Activated naive CD4-positive, alpha-beta T cell treated with anti-CD3 and anti-CD28 coated beads for 36 hours (primary cell): ENCODE data around the gene NLGN2. TPM values are rescaled to one million over a fixed set of nuclear protein-coding genes. Genes with fewer than 3 reads are reported as not detected.
A peak's percentile ranks its signal among the peaks of the same experiment; 100 is the strongest.

Experiments
- CTCF ChIA-PET: fragments of 350-600 bp; sonication (Branson Sonifier 250); formaldehyde crosslinking; loops from one replicate; lab custom pipeline; 2021; ENCODE audit warnings: antibody characterized with exemption; lab: Charles Lee
- DNase-seq: peaks from one replicate; pipeline ENCODE4 v3.0.0-alpha.2; 2020
- H3K27ac Mint-ChIP-seq: one replicate; pipeline ENCODE4 v1.8.0; 2021; ENCODE audit warnings: mild to moderate bottlenecking, mixed read lengths
- H3K27me3 Mint-ChIP-seq: one replicate; pipeline ENCODE4 v1.8.0; 2021; ENCODE audit warnings: low read depth, mixed read lengths
- H3K36me3 Mint-ChIP-seq: one replicate; pipeline ENCODE4 v1.8.0; 2021; ENCODE audit warnings: low read depth, mixed read lengths
- H3K4me1 Mint-ChIP-seq: one replicate; pipeline ENCODE4 v1.8.0; 2021; ENCODE audit warnings: low read depth, mixed read lengths
- H3K4me3 Mint-ChIP-seq: one replicate; pipeline ENCODE4 v1.8.0; 2021; ENCODE audit warnings: mild to moderate bottlenecking, moderate library complexity, mixed read lengths
- H3K9me3 Mint-ChIP-seq: one replicate; pipeline ENCODE4 v1.8.0; 2021; ENCODE audit warnings: mixed read lengths
- intact Hi-C: fragments of 100-400 bp; cut with micrococcal nuclease; formaldehyde crosslinking; loops from one replicate; pipeline ENCODE4 v1.15.1; 2023
- total RNA-seq, 2 experiments: library from RNA; stranded (reverse); gene quantifications; one replicate each; pipeline ENCODE4 v1.2.3, GENCODE V29; 2021

Gene NLGN2
- total RNA-seq, 2 experiments from 2014 or later: 7.7 to 8.9 TPM

DNA sequence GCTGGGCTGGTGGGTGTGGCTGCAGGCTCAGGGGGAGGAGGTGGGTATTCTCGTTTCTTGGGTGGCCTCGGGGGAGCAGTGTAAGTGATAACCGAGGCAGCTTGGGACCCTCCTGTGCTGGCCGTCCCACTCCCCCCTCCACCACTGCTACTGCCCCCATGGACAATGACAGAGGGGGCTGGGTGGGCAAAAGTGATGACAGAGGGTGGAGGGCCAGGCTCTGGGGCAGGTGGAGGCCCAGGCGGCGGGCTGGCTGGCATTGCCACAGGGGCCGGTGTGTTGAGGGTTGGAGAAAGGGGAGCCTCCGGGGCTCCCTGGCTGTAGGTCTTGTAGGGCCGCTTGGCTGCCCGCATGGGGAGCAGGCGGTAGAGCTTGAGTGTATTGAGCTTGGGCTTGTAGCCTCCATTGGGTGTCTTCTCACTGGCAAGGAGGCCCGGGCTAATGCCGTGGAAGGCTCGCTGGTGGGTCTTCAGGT lies 55.8 kb downstream of the NLGN2 start:
- DNase-seq: no peak
- H3K27me3 Mint-ChIP-seq: no peaks in the 10 kb centered on the region
- peaks cover 5% of the 10 kb centered on the region for H3K4me1 Mint-ChIP-seq
- CTCF ChIA-PET: interaction anchor here (1.1 kb wide), 1 partner anchor 14 kb away, joined by 3 read pairs; no protein-coding TSS in a partner anchor
- H3K4me3 Mint-ChIP-seq: no peak overlapping the region
- no peak overlapping the region for H3K27ac Mint-ChIP-seq
- intact Hi-C loops: no loop called here
- peaks cover 3% of the 10 kb centered on the region for H3K36me3 Mint-ChIP-seq
- H3K9me3 Mint-ChIP-seq: no peaks in the 10 kb centered on the region

GRCh38 chr17:7464081-7464480 lies 56.4 kb downstream of the NLGN2 start:
- CTCF ChIA-PET: no interaction called here

GRCh38 chr17:7465597-7466275 lies 58.1 kb downstream of the NLGN2 start:
- H3K4me1 Mint-ChIP-seq: peaks cover 5% of the 10 kb centered on the region
- H3K9me3 Mint-ChIP-seq: no peaks in the 10 kb centered on the region
- peaks cover 3% of the 10 kb centered on the region for H3K36me3 Mint-ChIP-seq
- CTCF ChIA-PET: no interaction called here
- no peaks in the 10 kb centered on the region for H3K27me3 Mint-ChIP-seq
- H3K27ac Mint-ChIP-seq: no peak overlapping the region
- H3K4me3 Mint-ChIP-seq: no peak overlapping the region
- intact Hi-C loops: no loop called here
- DNase-seq: no peak

More at GRCh38 chr17:7464081-7464480, 56.4 kb downstream of the NLGN2 start:
- Mint-ChIP-seq H3K27me3 (no peaks in the 10 kb centered on the region), H3K36me3 (peaks cover 3% of the 10 kb centered on the region), H3K4me1 (peaks cover 5% of the 10 kb centered on the region), H3K9me3 (no peaks in the 10 kb centered on the region), H3K4me3 (no peak overlapping the region), H3K27ac (no peak overlapping the region)
- intact Hi-C loops: no loop called here
- DNase-seq: no peak

GRCh38 chr17:7466318-7466638 lies 58.6 kb downstream of the NLGN2 start:
- H3K27me3 Mint-ChIP-seq: no peaks in the 10 kb centered on the region
- H3K9me3 Mint-ChIP-seq: no peaks in the 10 kb centered on the region
- no peak overlapping the region for H3K27ac Mint-ChIP-seq
- H3K4me3 Mint-ChIP-seq: no peak overlapping the region
- DNase-seq: no peak
- intact Hi-C loops: no loop called here
- H3K4me1 Mint-ChIP-seq: peaks cover 5% of the 10 kb centered on the region
- CTCF ChIA-PET: no interaction called here
- peaks cover 3% of the 10 kb centered on the region for H3K36me3 Mint-ChIP-seq

DNA sequence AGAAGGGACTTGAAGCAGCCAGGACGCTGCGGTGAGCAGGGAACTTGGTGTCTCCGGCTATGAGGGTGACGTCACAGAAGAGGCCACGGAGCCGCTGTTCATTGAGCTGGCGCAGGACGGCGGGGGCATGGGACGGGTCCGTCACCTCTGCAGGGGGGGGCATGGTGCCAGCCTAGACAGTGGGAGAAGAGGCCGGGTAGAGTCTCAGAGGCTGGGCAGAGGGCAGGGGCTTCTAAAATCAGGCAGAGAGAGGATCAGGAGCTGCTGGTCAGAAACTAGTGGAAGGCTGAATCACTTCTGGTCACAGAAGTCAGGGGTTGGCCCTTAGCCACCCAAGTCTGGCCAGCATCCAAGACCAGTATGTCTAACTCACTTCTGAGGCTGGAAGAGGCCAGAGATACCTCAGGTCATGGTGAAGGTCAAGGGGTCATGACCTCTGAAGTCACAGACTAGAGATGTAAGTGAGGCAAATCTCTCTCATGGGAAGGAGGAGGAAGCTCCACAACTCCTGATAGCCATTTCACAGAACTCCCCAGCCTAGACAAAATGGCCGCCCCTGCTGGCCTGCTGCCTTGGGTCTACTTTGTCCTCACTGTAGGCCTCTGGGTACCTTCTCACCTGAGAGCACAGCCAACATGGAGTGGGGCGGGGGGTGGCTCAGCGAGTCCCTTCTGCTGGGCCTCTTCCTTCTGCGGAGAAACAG lies 59.1 kb downstream of the NLGN2 start:
- no peak for DNase-seq
- Mint-ChIP-seq H3K9me3 (no peaks in the 10 kb centered on the region), H3K4me1 (peaks cover 8% of the 10 kb centered on the region), H3K27ac (peak overlapping the region; percentile 53), H3K4me3 (no peak overlapping the region), H3K36me3 (peaks cover 3% of the 10 kb centered on the region), H3K27me3 (no peaks in the 10 kb centered on the region)
- intact Hi-C loops: no loop called here
- CTCF ChIA-PET: no interaction called here

- Mint-ChIP-seq H3K36me3 (peaks cover 3% of the 10 kb centered on the region), H3K9me3 (no peaks in the 10 kb centered on the region), H3K27me3 (no peaks in the 10 kb centered on the region), H3K4me1 (peaks cover 11% of the 10 kb centered on the region), H3K4me3 (no peak overlapping the region), H3K27ac (peak overlapping the region; percentile 5)
- CTCF ChIA-PET: no interaction called here
- intact Hi-C loops: no loop called here
- DNase-seq: no peak
These were observed 59.9 kb downstream of the NLGN2 start for GRCh38 chr17:7467498-7467897.

DNA sequence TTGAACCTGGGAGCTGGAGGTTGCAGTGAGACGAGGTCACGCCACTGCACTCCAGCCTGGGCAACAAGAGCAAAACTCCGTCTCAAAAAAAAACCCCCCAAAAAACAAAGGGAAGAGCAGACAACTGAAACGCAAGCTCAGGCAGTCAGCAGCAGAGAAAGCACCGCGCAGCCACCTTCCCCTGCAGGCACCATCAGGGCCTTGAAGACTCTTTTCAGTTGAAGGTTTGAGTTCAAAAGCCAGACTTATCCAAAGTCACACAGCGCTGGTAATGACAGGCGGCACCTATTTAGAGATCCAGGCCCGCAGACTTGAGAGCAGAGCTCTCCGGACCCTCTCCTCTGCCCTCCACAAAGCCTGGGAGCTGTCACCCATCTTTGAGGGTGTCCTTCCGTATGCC lies 60.6 kb downstream of the NLGN2 start:
- DNase-seq: no peak
- Mint-ChIP-seq H3K4me3 (no peak overlapping the region), H3K9me3 (no peaks in the 10 kb centered on the region), H3K27ac (no peak overlapping the region), H3K27me3 (no peaks in the 10 kb centered on the region), H3K36me3 (peaks cover 3% of the 10 kb centered on the region), H3K4me1 (peaks cover 13% of the 10 kb centered on the region)
- intact Hi-C loops: no loop called here
- CTCF ChIA-PET: interaction anchor here (0.6 kb wide), 1 partner anchor 728 kb away, joined by 3 read pairs; no protein-coding TSS in a partner anchor

GRCh38 chr17:7468804-7469389 lies 61.3 kb downstream of the NLGN2 start:
- H3K27ac Mint-ChIP-seq: no peak overlapping the region
- no peaks in the 10 kb centered on the region for H3K27me3 Mint-ChIP-seq
- H3K9me3 Mint-ChIP-seq: no peaks in the 10 kb centered on the region
- intact Hi-C loops: no loop called here
- CTCF ChIA-PET: interaction anchor here (0.6 kb wide), 1 partner anchor 727 kb away, joined by 3 read pairs; no protein-coding TSS in a partner anchor
- H3K4me3 Mint-ChIP-seq: no peak overlapping the region
- H3K36me3 Mint-ChIP-seq: peaks cover 3% of the 10 kb centered on the region
- no peak for DNase-seq
- peaks cover 16% of the 10 kb centered on the region for H3K4me1 Mint-ChIP-seq

Other genes with a start within 250 kb of the NLGN2 start
- gene ASGR1, start 228.5 kb upstream of the NLGN2 start, total RNA-seq: 1 to 10 TPM in 1 of 2 experiments, under 1 TPM in 1; 0.64 to 1.5 TPM
- gene DLG4, start 188.0 kb upstream of the NLGN2 start, total RNA-seq: 10 to 100 TPM; 13.6 to 13.8 TPM
- 100 to 1,000 TPM; 263 to 267 TPM for gene ACADVL, start 187.9 kb upstream of the NLGN2 start, total RNA-seq
- gene DVL2, start 173.3 kb upstream of the NLGN2 start, total RNA-seq: 10 to 100 TPM; 26.7 to 29.4 TPM
- gene PHF23, start 168.4 kb upstream of the NLGN2 start, total RNA-seq: 10 to 100 TPM in 1 of 2 experiments, 1 to 10 TPM in 1; 8.4 to 10.0 TPM
- gene GABARAP, start 165.4 kb upstream of the NLGN2 start, total RNA-seq: 100 to 1,000 TPM; 137 to 152 TPM
- gene CTDNEP1, start 156.1 kb upstream of the NLGN2 start, total RNA-seq: 100 to 1,000 TPM; 147 to 152 TPM
- gene ELP5, start 155.6 kb upstream of the NLGN2 start, total RNA-seq: 10 to 100 TPM; 52.4 to 53.5 TPM
- gene CLDN7, start 145.4 kb upstream of the NLGN2 start, total RNA-seq: under 1 TPM in 1 of 2 experiments, not detected in 1; 0.40 TPM
- under 1 TPM; 0.19 to 0.37 TPM for gene SLC2A4, start 126.1 kb upstream of the NLGN2 start, total RNA-seq
- under 1 TPM; 0.45 to 0.52 TPM for gene YBX2, start 113.2 kb upstream of the NLGN2 start, total RNA-seq
- 100 to 1,000 TPM; 757 to 792 TPM for gene EIF5A, start 100.2 kb upstream of the NLGN2 start, total RNA-seq
- 10 to 100 TPM; 28.2 to 32.2 TPM for gene GPS2, start 92.5 kb upstream of the NLGN2 start, total RNA-seq
- 10 to 100 TPM; 21.9 to 22.5 TPM for gene NEURL4, start 78.5 kb upstream of the NLGN2 start, total RNA-seq
- gene ACAP1, start 71.3 kb upstream of the NLGN2 start, total RNA-seq: 100 to 1,000 TPM; 309 to 320 TPM
- gene KCTD11, start 55.7 kb upstream of the NLGN2 start, total RNA-seq: under 1 TPM; 0.41 to 0.47 TPM
- gene TMEM95, start 52.7 kb upstream of the NLGN2 start, total RNA-seq: not detected
- 1 to 10 TPM; 4.0 to 4.8 TPM for gene TNK1, start 26.8 kb upstream of the NLGN2 start, total RNA-seq
- 10 to 100 TPM; 58.6 to 59.4 TPM for gene PLSCR3, start 13.3 kb upstream of the NLGN2 start, total RNA-seq
- 10 to 100 TPM; 65.6 to 66.3 TPM for gene TMEM256, start 3.7 kb upstream of the NLGN2 start, total RNA-seq
- gene SPEM1, start 12.5 kb downstream of the NLGN2 start, total RNA-seq: not detected
- not detected for gene SPEM2, start 17.8 kb downstream of the NLGN2 start, total RNA-seq
- not detected for gene SPEM3, start 21.0 kb downstream of the NLGN2 start, total RNA-seq
- gene TMEM102, start 27.6 kb downstream of the NLGN2 start, total RNA-seq: 1 to 10 TPM; 3.3 to 3.5 TPM
- 1 to 10 TPM; 1.3 to 1.6 TPM for gene FGF11, start 31.7 kb downstream of the NLGN2 start, total RNA-seq
- gene CHRNB1, start 37.2 kb downstream of the NLGN2 start, total RNA-seq: 1 to 10 TPM; 5.1 to 5.9 TPM
- 1 to 10 TPM; 9.2 to 9.4 TPM for gene ZBTB4, start 71.8 kb downstream of the NLGN2 start, total RNA-seq
- not detected for gene SLC35G6, start 73.6 kb downstream of the NLGN2 start, total RNA-seq
- 100 to 1,000 TPM; 204 to 205 TPM for gene POLR2A, start 76.5 kb downstream of the NLGN2 start, total RNA-seq
- 1 to 10 TPM; 5.8 to 7.4 TPM for gene TNFSF12, start 141.2 kb downstream of the NLGN2 start, total RNA-seq
- 1 to 10 TPM; 2.1 to 2.6 TPM for gene TNFSF13, start 150.9 kb downstream of the NLGN2 start, total RNA-seq
- 10 to 100 TPM; 43.2 to 46.9 TPM for gene SENP3, start 154.1 kb downstream of the NLGN2 start, total RNA-seq
- gene CD68, start 171.8 kb downstream of the NLGN2 start, total RNA-seq: 10 to 100 TPM; 11.6 to 12.6 TPM
- 10 to 100 TPM; 48.8 to 53.5 TPM for gene MPDU1, start 176.0 kb downstream of the NLGN2 start, total RNA-seq
- under 1 TPM in 1 of 2 experiments, not detected in 1; 0.20 TPM for gene SOX15, start 182.2 kb downstream of the NLGN2 start, total RNA-seq
- 10 to 100 TPM; 29.7 to 36.8 TPM for gene FXR2, start 207.1 kb downstream of the NLGN2 start, total RNA-seq
- 10 to 100 TPM; 14.3 to 16.9 TPM for gene SAT2, start 220.0 kb downstream of the NLGN2 start, total RNA-seq
- gene SHBG, start 222.3 kb downstream of the NLGN2 start, total RNA-seq: not detected
- gene ATP1B2, start 243.1 kb downstream of the NLGN2 start, total RNA-seq: under 1 TPM; 0.14 to 0.30 TPM